Panc1 (cell line): ENCODE measurements around the gene CLEC4F. TPM values are rescaled to one million over a fixed set of nuclear protein-coding genes. Genes with fewer than 3 reads are reported as not detected.

Experiments used
- ATAC-seq: fragments of 200-7000 bp; cut with Tn5 transposase; 2 replicates; pipeline ENCODE4 v1.9.1; 2020; ENCODE audit warnings: mild to moderate bottlenecking, moderate library complexity
- BruUV-seq: library from RNA; stranded (reverse); fragments of 400-500 nt; replicated peaks from 2 replicates; lab custom pipeline; 2021; lab: Mats Ljungman, UMichigan
- CTCF ChIA-PET: fragments of 300-600 bp; sonication (Branson Sonifier 250); formaldehyde crosslinking; loops from one replicate; lab custom pipeline; 2022; ENCODE audit warnings: antibody characterized with exemption; lab: Charles Lee
- POLR2A ChIA-PET: fragments of 300-600 bp; sonication (Branson Sonifier 250); formaldehyde crosslinking; loops from one replicate; lab custom pipeline; 2022; ENCODE audit warnings: antibody characterized with exemption; lab: Charles Lee
- DNase-seq: peaks from one replicate; pipeline ENCODE4 v3.0.0-alpha.2; 2010; ENCODE audit warnings: low read depth, low spot score
- H3K27ac ChIP-seq: 2 replicates; pipeline ENCODE4 v1.5.1; 2011; ENCODE audit warnings: mild to moderate bottlenecking, low read length, inconsistent platforms
- H3K27me3 ChIP-seq: fragments of 200-500 bp; sonication (Bioruptor generic); 2 replicates; pipeline ENCODE4 v1.6.0; 2014; ENCODE audit warnings: low read length, inconsistent platforms; ENCODE audit not compliant: control insufficient read depth, insufficient read depth
- H3K36me3 ChIP-seq: fragments of 200-500 bp; sonication (Bioruptor generic); 2 replicates; pipeline ENCODE4 v1.5.1; 2014; ENCODE audit warnings: inconsistent platforms, mild to moderate bottlenecking, low read length, moderate library complexity; ENCODE audit not compliant: control insufficient read depth, insufficient read depth
- H3K4me1 ChIP-seq: 2 replicates; pipeline ENCODE4 v1.5.1; 2011; ENCODE audit warnings: inconsistent platforms, mild to moderate bottlenecking, low read length, moderate library complexity; ENCODE audit not compliant: control insufficient read depth, insufficient read depth
- H3K4me3 ChIP-seq, 2 experiments: 2 replicates each; pipeline ENCODE4 v1.5.1; 2011 to 2012; ENCODE audit warnings: low read depth in 2 of 2, low read length in 2 of 2, mild to moderate bottlenecking in 2 of 2, inconsistent platforms in 1 of 2, moderate library complexity in 1 of 2
- H3K9me3 ChIP-seq: fragments of 200-500 bp; sonication (Bioruptor generic); 2 replicates; pipeline ENCODE4 v1.5.1; 2014; ENCODE audit warnings: low read depth, mild to moderate bottlenecking, inconsistent platforms, low read length, moderate library complexity; ENCODE audit not compliant: control insufficient read depth, insufficient read depth
- POLR2AphosphoS5 ChIP-seq: IDR thresholded peaks from 2 replicates; pipeline ENCODE4 v1.6.1; 2012; ENCODE audit warnings: mild to moderate bottlenecking, low read depth, low read length, moderate library complexity
- SIN3A ChIP-seq: IDR thresholded peaks from 2 replicates; pipeline ENCODE4 v1.6.1; 2012; ENCODE audit warnings: low read depth, mild to moderate bottlenecking, low read length, moderate library complexity, borderline replicate concordance; ENCODE audit not compliant: insufficient read depth
- TCF7L2 ChIP-seq: IDR thresholded peaks from 2 replicates; pipeline ENCODE4 v1.6.1; 2011; ENCODE audit warnings: mild to moderate bottlenecking, low read depth, low read length, inconsistent platforms
- in situ Hi-C: cut with HindIII; loops from 2 replicates; pipeline ENCODE4 v1.10.0; 2016; ENCODE audit warnings: low sequenced_read_pairs, low pct_unique_long_range_greater_than_20kb
- intact Hi-C: fragments of 100-400 bp; cut with micrococcal nuclease; formaldehyde crosslinking; loops from one replicate; pipeline ENCODE4 v1.10.0; 2022; ENCODE audit not compliant: unreplicated experiment
- total RNA-seq: library from RNA; stranded (reverse); gene quantifications from one replicate; pipeline ENCODE4 v1.2.1, GENCODE V29; 2021; ENCODE audit not compliant: unreplicated experiment
- TF ChIP-seq, protein P1 (sequence below): fragments of 450-650 bp; IDR thresholded peaks from 2 replicates; pipeline ENCODE4 v1.5.1; 2017; ENCODE audit warnings: mild to moderate bottlenecking
- TF ChIP-seq, protein P2 (sequence below), 2 experiments: IDR thresholded peaks; 2 replicates each; pipeline ENCODE4 v1.6.1; 2011 to 2012; ENCODE audit warnings: low read depth in 2 of 2, control low read depth in 1 of 2, low read length in 1 of 2, mild to moderate bottlenecking in 1 of 2, moderate library complexity in 1 of 2; ENCODE audit not compliant: insufficient read depth in 1 of 2

Gene CLEC4F
- total RNA-seq, 1 experiment from 2014 or later, result not detected

DNA sequence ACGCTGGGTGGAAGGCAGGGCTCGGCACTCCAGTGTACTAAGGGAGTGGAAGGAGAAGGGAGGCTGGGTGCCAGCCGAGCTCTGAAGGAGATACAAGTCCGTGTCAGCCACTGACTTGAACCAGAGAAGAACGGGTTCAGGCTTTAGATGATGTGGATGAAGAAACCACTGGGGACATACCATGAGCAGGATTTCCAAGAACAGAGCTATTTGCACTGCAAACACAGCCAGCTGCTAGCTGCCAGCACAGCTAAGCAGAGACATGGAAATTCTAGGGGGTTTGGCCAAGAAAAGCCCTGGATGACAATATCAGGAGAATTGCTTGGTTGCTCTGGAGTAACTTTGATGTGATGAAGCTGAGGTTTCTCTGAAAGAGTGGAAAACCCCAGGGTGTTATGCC lies 10.0 kb upstream of the CLEC4F start:
- intact Hi-C loops, result no loop called here
- no peaks in the 10 kb centered on the region; the same call in 1 of the 2 replicates for H3K27me3 ChIP-seq

GRCh38 chr2:70829916-70830315 lies 9.5 kb upstream of the CLEC4F start:
- H3K27me3 ChIP-seq, result peaks cover 1% of the 10 kb centered on the region
- intact Hi-C loops, result no loop called here
- H3K4me3 ChIP-seq, result no peak overlapping the region
- DNase-seq (no peak), ATAC-seq (no peak)
- in situ Hi-C loops, result no loop called here
- H3K36me3 ChIP-seq, result no peaks in the 10 kb centered on the region
- ChIA-PET POLR2A (no interaction called here), CTCF (interaction anchor here (0.6 kb wide), 1 partner anchor 132 kb away, joined by 3 read pairs; no protein-coding TSS in a partner anchor)
- TF ChIP-seq, protein P1, sequence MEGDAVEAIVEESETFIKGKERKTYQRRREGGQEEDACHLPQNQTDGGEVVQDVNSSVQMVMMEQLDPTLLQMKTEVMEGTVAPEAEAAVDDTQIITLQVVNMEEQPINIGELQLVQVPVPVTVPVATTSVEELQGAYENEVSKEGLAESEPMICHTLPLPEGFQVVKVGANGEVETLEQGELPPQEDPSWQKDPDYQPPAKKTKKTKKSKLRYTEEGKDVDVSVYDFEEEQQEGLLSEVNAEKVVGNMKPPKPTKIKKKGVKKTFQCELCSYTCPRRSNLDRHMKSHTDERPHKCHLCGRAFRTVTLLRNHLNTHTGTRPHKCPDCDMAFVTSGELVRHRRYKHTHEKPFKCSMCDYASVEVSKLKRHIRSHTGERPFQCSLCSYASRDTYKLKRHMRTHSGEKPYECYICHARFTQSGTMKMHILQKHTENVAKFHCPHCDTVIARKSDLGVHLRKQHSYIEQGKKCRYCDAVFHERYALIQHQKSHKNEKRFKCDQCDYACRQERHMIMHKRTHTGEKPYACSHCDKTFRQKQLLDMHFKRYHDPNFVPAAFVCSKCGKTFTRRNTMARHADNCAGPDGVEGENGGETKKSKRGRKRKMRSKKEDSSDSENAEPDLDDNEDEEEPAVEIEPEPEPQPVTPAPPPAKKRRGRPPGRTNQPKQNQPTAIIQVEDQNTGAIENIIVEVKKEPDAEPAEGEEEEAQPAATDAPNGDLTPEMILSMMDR, result no peak
- TF ChIP-seq TCF7L2 (no peak), SIN3A (no peak), POLR2AphosphoS5 (no peak)
- TF ChIP-seq, protein P2, sequence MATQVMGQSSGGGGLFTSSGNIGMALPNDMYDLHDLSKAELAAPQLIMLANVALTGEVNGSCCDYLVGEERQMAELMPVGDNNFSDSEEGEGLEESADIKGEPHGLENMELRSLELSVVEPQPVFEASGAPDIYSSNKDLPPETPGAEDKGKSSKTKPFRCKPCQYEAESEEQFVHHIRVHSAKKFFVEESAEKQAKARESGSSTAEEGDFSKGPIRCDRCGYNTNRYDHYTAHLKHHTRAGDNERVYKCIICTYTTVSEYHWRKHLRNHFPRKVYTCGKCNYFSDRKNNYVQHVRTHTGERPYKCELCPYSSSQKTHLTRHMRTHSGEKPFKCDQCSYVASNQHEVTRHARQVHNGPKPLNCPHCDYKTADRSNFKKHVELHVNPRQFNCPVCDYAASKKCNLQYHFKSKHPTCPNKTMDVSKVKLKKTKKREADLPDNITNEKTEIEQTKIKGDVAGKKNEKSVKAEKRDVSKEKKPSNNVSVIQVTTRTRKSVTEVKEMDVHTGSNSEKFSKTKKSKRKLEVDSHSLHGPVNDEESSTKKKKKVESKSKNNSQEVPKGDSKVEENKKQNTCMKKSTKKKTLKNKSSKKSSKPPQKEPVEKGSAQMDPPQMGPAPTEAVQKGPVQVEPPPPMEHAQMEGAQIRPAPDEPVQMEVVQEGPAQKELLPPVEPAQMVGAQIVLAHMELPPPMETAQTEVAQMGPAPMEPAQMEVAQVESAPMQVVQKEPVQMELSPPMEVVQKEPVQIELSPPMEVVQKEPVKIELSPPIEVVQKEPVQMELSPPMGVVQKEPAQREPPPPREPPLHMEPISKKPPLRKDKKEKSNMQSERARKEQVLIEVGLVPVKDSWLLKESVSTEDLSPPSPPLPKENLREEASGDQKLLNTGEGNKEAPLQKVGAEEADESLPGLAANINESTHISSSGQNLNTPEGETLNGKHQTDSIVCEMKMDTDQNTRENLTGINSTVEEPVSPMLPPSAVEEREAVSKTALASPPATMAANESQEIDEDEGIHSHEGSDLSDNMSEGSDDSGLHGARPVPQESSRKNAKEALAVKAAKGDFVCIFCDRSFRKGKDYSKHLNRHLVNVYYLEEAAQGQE (IDR thresholded peaks at IDR 0.05; ENCODE audit: insufficient read depth in 1 of 2, low read depth in 2 of 2, low read length in 1 of 2), result no peak
- H3K4me1 ChIP-seq, result no peaks in the 10 kb centered on the region
- H3K27ac ChIP-seq, result no peak overlapping the region
- no TSS peak for BruUV-seq
- no peaks in the 10 kb centered on the region for H3K9me3 ChIP-seq

More for the DNA sequence above, 10.0 kb upstream of the CLEC4F start:
- H3K27ac ChIP-seq, result no peak overlapping the region
- in situ Hi-C loops, result no loop called here
- ATAC-seq (no peak), DNase-seq (no peak)
- no peaks in the 10 kb centered on the region for H3K36me3 ChIP-seq
- ChIA-PET CTCF (interaction anchor here (0.6 kb wide), 1 partner anchor 131 kb away, joined by 3 read pairs; no protein-coding TSS in a partner anchor), POLR2A (no interaction called here)
- no peaks in the 10 kb centered on the region for H3K9me3 ChIP-seq
- no peak overlapping the region for H3K4me3 ChIP-seq
- BruUV-seq, result no TSS peak
- no peaks in the 10 kb centered on the region for H3K4me1 ChIP-seq
- TF ChIP-seq TCF7L2 (no peak), SIN3A (no peak), POLR2AphosphoS5 (no peak)
- TF ChIP-seq, protein P1, result no peak
- TF ChIP-seq, protein P2 (IDR thresholded peaks at IDR 0.05; ENCODE audit: insufficient read depth in 1 of 2, low read depth in 2 of 2, low read length in 1 of 2), result no peak
